ENCODE results near the gene DMPK.

DMPK gene, protein sequence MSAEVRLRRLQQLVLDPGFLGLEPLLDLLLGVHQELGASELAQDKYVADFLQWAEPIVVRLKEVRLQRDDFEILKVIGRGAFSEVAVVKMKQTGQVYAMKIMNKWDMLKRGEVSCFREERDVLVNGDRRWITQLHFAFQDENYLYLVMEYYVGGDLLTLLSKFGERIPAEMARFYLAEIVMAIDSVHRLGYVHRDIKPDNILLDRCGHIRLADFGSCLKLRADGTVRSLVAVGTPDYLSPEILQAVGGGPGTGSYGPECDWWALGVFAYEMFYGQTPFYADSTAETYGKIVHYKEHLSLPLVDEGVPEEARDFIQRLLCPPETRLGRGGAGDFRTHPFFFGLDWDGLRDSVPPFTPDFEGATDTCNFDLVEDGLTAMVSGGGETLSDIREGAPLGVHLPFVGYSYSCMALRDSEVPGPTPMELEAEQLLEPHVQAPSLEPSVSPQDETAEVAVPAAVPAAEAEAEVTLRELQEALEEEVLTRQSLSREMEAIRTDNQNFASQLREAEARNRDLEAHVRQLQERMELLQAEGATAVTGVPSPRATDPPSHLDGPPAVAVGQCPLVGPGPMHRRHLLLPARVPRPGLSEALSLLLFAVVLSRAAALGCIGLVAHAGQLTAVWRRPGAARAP

GRCh38 chr19:45782162-45782691 is at the start of gene DMPK:
Gene DMPK (minus strand): TSS chr19:45782490. CDS start chr19:45782352, 138 bp downstream.
- no peak for DNase-seq

DNA sequence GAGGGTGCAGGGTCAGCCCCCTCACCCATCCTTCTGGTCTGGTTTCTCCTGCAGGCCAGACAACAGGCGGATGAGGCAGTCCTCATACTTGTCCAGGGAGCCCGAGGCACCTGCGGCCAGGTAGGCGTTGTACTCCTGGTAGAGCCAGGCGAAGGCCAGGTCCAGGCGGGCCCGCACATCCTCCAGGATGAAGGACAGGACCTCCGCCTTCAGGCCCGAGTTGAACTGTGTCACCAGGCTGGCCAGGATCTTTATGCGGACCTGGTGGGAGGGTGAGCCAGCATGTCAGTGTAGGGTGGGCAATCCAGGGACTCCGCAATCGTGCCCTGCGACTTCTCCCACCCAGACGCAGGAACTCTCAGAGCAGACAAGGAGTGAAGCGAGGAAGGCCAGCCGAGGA is 46.7 kb upstream of the DMPK start:
- DNase-seq = no peak

DNA sequence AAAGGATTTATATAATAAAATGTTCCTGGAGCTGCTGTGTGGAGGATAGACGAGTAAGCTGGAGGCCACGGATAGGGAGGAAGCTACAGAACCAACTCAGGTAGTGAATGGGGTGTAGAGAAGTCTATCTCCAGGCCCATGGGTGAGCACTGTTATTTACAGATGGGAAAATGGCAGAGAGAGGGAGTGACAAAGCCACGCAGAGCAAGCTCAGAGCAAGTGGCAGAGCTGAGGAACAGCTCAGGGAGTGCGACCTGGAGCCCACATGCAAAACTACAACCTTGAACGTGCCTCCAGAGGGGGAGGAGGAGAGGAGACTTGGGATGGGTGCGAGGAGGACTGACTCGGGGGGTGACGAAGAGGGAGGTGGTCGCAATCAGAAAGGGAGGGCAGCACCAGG is 46.2 kb upstream of the DMPK start:
- DNase-seq = no peak

DNA sequence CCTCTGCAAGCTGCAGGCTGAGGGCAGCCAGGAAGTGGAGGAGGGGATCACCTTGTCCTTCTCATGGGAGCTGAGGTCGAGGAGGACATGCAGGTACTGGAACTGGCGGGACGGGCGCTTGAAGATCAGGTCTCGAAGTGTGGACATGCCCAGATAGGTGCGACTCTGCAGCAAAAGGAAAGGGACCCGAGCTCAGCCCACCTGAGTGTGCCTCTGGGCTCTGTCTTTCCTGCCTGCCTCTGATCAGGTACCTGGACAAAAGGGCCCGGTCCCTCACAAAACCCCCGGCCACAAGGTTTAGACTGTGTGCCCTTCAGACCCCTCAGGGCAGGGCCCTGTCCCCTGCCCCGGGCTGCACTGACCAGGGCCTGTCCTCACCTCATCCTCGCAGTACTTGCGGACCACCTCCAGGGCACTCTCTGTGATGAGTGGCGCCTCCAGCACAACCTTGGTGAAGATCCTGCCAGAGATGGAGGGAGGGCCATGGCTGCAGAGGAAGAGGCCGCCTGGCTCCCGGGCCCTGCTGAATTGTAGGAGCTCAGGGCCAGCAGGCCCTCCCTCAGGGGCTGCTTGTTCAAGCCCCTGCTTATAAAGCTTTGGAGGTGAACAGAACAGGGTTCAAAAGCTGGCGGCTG is 45.3 kb upstream of the DMPK start:
- DNase-seq = no peak

DNA sequence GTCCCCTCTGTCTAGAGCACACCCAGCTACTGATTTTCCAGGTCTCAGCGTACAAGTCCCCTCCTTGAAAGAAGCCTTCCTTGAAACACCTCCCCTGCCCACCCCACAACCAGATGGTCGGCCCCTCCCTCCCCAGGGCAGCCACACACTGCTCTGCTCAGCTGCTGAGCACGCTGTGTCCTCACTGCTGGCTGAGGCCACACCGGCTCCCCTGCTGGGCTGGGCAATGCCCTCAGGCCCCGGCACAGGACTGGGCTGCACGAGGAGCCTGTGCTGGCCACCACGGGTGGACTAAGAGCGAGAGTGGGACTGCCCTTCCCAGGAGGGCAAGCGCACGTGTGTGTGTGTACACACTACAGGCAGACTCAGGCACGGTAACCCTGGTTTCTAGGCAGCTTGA is 44.6 kb upstream of the DMPK start:
- DNase-seq = no peak

GRCh38 chr19:45825917-45826893 is 43.9 kb upstream of the DMPK start:
- no peak for DNase-seq

DNA sequence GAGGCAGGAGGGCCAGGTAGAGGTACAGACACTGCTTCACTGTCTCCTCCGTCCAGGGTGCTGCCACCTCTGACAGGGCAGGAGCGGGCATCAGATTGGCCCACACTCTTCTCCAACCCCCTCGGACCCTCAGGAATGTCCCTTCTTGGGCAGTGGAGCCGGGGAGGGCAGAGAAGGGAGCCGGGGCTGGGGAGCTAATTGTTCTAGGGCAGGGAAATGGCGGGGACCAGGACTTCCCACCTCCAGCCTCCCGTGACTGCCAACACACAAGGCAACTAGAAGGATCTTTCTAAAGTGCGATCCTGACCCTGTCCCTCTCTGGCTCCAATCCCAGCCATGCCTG is 42.9 kb upstream of the DMPK start:
- DNase-seq = no peak

- no peak for DNase-seq
Measured at GRCh38 chr19:45824531-45825262, 42.4 kb upstream of the DMPK start.

- DNase-seq = no peak
Measured at GRCh38 chr19:45824041-45824471, 41.8 kb upstream of the DMPK start.

DNA sequence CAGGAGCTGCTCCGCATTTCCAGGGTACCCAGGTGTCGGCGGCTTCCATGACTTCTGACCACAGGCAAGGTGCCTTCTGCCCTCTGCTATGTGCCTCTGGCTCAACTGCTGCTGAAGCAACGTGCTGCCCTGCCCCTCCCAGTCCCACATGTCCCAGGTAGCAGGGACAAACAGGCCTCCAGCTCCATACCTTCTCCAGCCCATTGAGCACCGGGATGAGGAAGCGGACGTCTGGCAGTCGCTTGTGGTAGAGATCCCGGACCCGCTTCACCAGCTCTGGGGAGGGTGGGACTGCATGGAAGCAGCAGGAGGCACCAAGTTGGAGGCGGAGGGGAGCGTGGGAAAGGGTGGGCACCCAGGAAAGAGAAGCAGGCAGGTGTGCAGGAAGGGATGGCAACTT is 40.9 kb upstream of the DMPK start:
- DNase-seq = no peak

- DNase-seq = no peak
Measured at GRCh38 chr19:45822716-45823115, 40.4 kb upstream of the DMPK start.

GRCh38 chr19:45821570-45821969 is 39.3 kb upstream of the DMPK start:
- no peak for DNase-seq

DNA sequence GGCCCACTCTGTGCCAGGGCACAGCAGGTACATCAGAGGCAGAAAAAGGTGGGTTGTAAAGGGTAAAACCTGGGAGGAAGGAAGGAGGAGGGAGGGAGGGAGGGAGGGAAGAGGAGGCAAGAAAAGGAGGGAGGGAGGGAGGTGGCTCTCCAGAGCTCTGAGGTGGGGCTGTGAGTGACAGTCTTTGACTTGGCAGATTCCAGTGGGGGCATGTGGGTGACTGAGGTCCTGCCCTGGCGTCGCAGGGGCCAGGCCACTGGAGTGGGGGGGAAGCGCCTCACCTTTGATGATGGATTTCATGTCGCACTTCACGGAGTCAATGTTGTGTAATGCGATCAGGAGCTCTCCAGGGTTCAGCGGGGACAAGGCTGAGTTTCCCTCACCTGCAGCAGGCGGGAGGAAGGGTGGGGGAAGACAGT is 38.8 kb upstream of the DMPK start:
- DNase-seq = no peak

GRCh38 chr19:45820413-45821102 is 38.3 kb upstream of the DMPK start:
- no peak for DNase-seq

- DNase-seq = no peak
Measured at GRCh38 chr19:45819769-45820168, 37.5 kb upstream of the DMPK start.

DNA sequence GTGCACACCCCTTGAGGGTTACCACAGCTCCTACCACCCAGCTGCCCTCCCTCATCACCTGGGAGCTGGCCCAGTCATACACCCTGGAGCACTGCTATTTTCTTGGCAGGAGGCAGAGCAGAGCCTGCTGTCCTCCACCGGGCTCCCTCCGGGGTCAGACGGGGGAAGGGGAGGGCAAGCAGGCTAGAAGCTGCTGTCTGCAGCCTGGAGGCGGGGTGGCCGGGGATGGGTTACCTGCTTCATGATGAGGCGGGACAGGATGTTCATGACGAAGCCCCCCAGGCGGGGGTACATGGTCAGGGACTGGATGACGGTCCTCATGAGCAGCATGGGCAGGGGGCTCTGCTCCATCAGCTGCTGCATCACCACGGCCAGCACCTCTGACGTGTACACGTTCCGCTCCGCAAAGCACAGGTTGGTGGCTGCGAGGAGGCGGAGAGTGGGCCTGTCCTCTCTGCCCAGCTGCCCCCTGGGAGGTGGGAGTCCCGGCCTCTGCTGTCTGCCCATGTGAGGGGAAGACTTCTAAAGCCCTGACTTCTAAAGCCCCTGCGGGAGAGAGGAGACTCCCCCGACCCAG is 35.5 kb upstream of the DMPK start:
- no peak for DNase-seq

- peak; percentile 96 for DNase-seq
Measured at GRCh38 chr19:45817010-45817724, 34.9 kb upstream of the DMPK start.

DNA sequence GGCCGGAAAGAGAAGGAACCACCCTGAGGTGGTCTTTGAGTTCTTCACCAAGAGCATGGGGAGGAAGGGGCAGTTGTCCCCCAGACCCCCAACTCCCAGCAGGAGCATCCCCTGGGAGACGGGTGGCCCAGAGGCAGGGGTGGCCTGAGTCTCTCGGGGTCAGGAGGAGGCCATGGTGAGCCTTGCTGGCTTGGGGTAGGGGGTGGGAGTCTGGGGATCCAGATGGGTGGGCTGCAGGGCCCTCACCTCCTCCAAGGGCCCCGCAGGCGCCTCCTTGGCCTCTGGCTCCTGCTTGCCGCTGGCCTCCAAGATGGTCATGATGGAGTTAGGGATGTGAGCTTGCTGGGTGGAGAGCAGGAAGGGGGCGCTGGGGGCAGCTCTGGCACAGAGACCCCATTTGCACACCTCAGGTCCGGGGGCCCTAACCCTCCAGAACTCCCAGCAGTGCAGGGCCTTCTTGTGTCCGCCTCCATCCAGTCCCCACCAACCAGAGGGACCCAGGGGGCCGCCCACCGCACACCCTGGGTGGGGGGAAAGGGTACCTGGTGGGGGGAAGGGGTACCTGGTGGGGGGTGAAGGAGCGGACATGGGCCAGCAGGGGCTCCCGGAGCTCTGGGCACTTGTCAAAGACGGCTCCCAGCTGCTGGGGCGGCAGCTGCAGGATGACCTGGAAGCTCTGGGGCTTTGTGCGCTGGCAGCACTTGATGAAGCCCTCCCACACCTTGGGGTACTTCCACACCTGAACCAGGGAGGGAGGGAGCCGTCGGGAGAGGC is 34.1 kb upstream of the DMPK start:
- DNase-seq = no peak

DNA sequence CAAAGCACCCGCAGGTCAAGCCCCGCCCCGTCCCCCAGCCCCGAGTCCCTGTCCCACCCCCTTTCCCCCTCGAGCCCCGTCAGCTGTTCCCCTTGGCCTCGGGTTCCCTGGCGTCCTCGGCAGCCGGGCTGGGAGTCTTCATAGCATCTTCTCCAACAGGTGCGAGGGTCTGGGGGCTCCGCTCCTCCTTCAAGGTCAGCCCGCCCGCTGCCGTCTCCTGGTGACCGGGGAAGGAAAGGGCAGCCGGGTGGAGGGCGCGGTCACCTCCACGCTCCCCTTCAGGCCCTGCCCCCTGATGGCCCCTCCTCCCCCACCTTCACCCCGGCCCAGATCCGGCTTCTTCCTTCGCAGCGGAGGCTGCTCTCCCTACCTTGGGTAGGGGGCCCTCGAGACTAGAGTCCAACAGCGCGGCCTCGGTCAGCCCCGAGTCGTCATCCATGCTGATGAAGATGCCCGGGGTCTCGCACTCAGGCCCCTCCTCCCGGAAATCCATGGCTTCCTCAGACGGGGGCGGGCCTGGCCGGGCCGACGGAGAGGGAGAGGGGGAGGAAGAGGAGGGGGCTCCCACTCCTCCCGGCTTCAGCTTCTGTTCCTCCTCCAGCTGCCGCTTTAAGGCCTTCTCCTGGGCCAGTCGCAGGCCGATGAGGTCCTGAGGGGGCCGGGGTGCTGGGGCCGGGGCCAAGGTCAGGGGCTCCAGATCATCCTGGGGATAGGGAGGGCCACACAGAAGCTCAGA is 33.4 kb upstream of the DMPK start:
- DNase-seq = no peak
